GM21786 (cell line): ENCODE measurements around the gene AFF3.

Experiments
- ATAC-seq: cut with Tn5 transposase; IDR thresholded peaks from one replicate; pipeline ENCODE4 v1.9.1; 2021; ENCODE audit not compliant: unreplicated experiment

Gene AFF3

GRCh38 chr2:99898336-99899048 lies 243.9 kb downstream of the AFF3 start:
- no peak for ATAC-seq

- no peak for ATAC-seq
Observed at GRCh38 chr2:99891428-99891780, 251.0 kb downstream of the AFF3 start.

- no peak for ATAC-seq
Observed at GRCh38 chr2:99890568-99891427, 251.6 kb downstream of the AFF3 start.

GRCh38 chr2:99888617-99889016 lies 253.8 kb downstream of the AFF3 start:
- ATAC-seq = no peak

GRCh38 chr2:99886418-99886817 lies 256.0 kb downstream of the AFF3 start:
- ATAC-seq = no peak

- ATAC-seq = no peak
Observed at GRCh38 chr2:99883358-99883757, 259.0 kb downstream of the AFF3 start.

GRCh38 chr2:99881901-99882591 lies 260.3 kb downstream of the AFF3 start:
- ATAC-seq = no peak

GRCh38 chr2:99880964-99881294 lies 261.5 kb downstream of the AFF3 start:
- ATAC-seq = no peak

GRCh38 chr2:99880148-99880963 lies 262.0 kb downstream of the AFF3 start:
- ATAC-seq = no peak

GRCh38 chr2:99879481-99879880 lies 262.9 kb downstream of the AFF3 start:
- no peak for ATAC-seq

- ATAC-seq = no peak
Observed at GRCh38 chr2:99878581-99879350, 263.6 kb downstream of the AFF3 start.

GRCh38 chr2:99877963-99878362 lies 264.4 kb downstream of the AFF3 start:
- no peak for ATAC-seq

- no peak for ATAC-seq
Observed at GRCh38 chr2:99876956-99877355, 265.4 kb downstream of the AFF3 start.

- no peak for ATAC-seq
Observed at GRCh38 chr2:99875627-99876201, 266.7 kb downstream of the AFF3 start.

GRCh38 chr2:99868260-99868659 lies 274.1 kb downstream of the AFF3 start:
- no peak for ATAC-seq

GRCh38 chr2:99867770-99868169 lies 274.6 kb downstream of the AFF3 start:
- no peak for ATAC-seq

- ATAC-seq = no peak
Observed at GRCh38 chr2:99865818-99866676, 276.3 kb downstream of the AFF3 start.

- ATAC-seq = no peak
Observed at GRCh38 chr2:99864561-99865553, 277.5 kb downstream of the AFF3 start.
